ENCODE results near the gene FCMR. TPM values are rescaled to one million over a fixed set of nuclear protein-coding genes. Genes with fewer than 3 reads are reported as not detected.

Gene FCMR
- total RNA-seq: 0.33 TPM in 1 of 2 replicates, not detected in the other

GRCh38 chr1:206921772-206922265 is at the start of gene FCMR:
Gene FCMR, minus strand, starts transcription at chr1:206921941. Its CDS starts 87 bp downstream, at chr1:206921854.

GRCh38 chr1:206970446-206970845 is 48.7 kb upstream of the FCMR start, which contains the start of gene FCAMR:
Gene FCAMR, minus strand, starts transcription at chr1:206970460. Its CDS starts 335 bp downstream, at chr1:206970125.

GRCh38 chr1:206946261-206946660 is 24.5 kb upstream of the FCMR start, which contains the start of gene PIGR:
Gene PIGR, minus strand, starts transcription at chr1:206946466. Its CDS starts 5,935 bp downstream, at chr1:206940531.

GRCh38 chr1:206897175-206897574 is 24.6 kb downstream of the FCMR start, which contains the start of gene IL24:
Gene IL24, plus strand, starts transcription at chr1:206897443. Its CDS starts 390 bp downstream, at chr1:206897833.

GRCh38 chr1:206864939-206865671 is 56.6 kb downstream of the FCMR start, which contains the start of gene IL20:
Gene IL20, plus strand, starts transcription at chr1:206865623. Its CDS starts 230 bp downstream, at chr1:206865853.

Other genes with a start within 250 kb of the FCMR start
- gene MAPKAPK2, start 237.0 kb downstream of the FCMR start, total RNA-seq: 29.4 and 36.5 TPM in 2 replicates
- gene IL19, start 151.2 kb downstream of the FCMR start, total RNA-seq: not detected in 2 replicates
- gene IL10, start 149.4 kb downstream of the FCMR start, total RNA-seq: not detected in 2 replicates
- gene IL20, start 56.3 kb downstream of the FCMR start, total RNA-seq: not detected in 2 replicates
- gene IL24, start 24.5 kb downstream of the FCMR start, total RNA-seq: not detected in 2 replicates
- not detected in 2 replicates for gene PIGR, start 24.5 kb upstream of the FCMR start, total RNA-seq
- not detected in 2 replicates for gene FCAMR, start 48.5 kb upstream of the FCMR start, total RNA-seq
- gene C1orf116, start 110.8 kb upstream of the FCMR start, total RNA-seq: under 0.01 TPM in 1 of 2 replicates, not detected in the other
- gene YOD1, start 129.3 kb upstream of the FCMR start, total RNA-seq: 6.7 and 8.2 TPM in 2 replicates
- 0.98 and 1.1 TPM in 2 replicates for gene PFKFB2, start 131.3 kb upstream of the FCMR start, total RNA-seq
- 0.65 and 0.69 TPM in 2 replicates for gene C4BPB, start 166.9 kb upstream of the FCMR start, total RNA-seq
- gene C4BPA, start 182.3 kb upstream of the FCMR start, total RNA-seq: not detected in 2 replicates